ENCODE measurements around the gene BBLN.
A peak's percentile ranks its signal among the peaks of the same experiment; 100 is the strongest.

The BBLN gene

GRCh38 chr9:128203024-128203706, 43.1 kb downstream of the BBLN start, which contains the start of gene DNM1:
TSS of gene DNM1 (plus strand) at chr9:128203379. CDS start at chr9:128203471, 92 bp downstream.
- H3K27me3 ChIP-seq (ENCODE audit: low read depth, low read length), result peaks cover 26% of the 10 kb centered on the region
- H4K20me1 ChIP-seq (ENCODE audit: insufficient read depth, low read length), result no peaks in the 10 kb centered on the region
- H3K9ac ChIP-seq (ENCODE audit: low read length), result no peak within 1 kb of the TSS
- no peak for TF ChIP-seq EZH2phosphoT487 (IDR thresholded peaks at IDR 0.05; ENCODE audit: low read depth)
- peak; percentile 56 for TF ChIP-seq CTCF (IDR thresholded peaks at IDR 0.05; ENCODE audit: low read depth, low read length)
- H3K27ac ChIP-seq (ENCODE audit: low read length), result no peak within 1 kb of the TSS
- peak within 1 kb of the TSS; percentile 93 for H3K4me2 ChIP-seq (ENCODE audit: low read length)
- H2AFZ ChIP-seq (ENCODE audit: low read depth, low read length), result peak within 1 kb of the TSS; percentile 61
- peak within 1 kb of the TSS; percentile 75 for H3K4me3 ChIP-seq (ENCODE audit: low read length)
- peaks cover 5% of the 10 kb centered on the region; the same call in 1 of the 2 replicates for H3K4me1 ChIP-seq (ENCODE audit: low read length)
- no peaks in the 10 kb centered on the region for H3K36me3 ChIP-seq (replicated peaks; ENCODE audit: low read depth, low read length)
- H3K79me2 ChIP-seq (ENCODE audit: low read length), result no peaks in the 10 kb centered on the region
- no peaks in the 10 kb centered on the region for H3K9me3 ChIP-seq (ENCODE audit: insufficient read depth, low read length)

- Histone ChIP-seq H3K4me2 (ENCODE audit: low read length) (peak overlapping the region; percentile 93), H4K20me1 (ENCODE audit: insufficient read depth, low read length) (no peaks in the 10 kb centered on the region), H3K27ac (ENCODE audit: low read length) (no peak overlapping the region), H3K4me1 (ENCODE audit: low read length) (peaks cover 5% of the 10 kb centered on the region; the same call in 1 of the 2 replicates), H3K27me3 (ENCODE audit: low read depth, low read length) (peaks cover 26% of the 10 kb centered on the region), H3K4me3 (ENCODE audit: low read length) (peak overlapping the region; percentile 75), H3K79me2 (ENCODE audit: low read length) (no peaks in the 10 kb centered on the region), H3K9ac (ENCODE audit: low read length) (no peak overlapping the region), H3K36me3 (replicated peaks; ENCODE audit: low read depth, low read length) (no peaks in the 10 kb centered on the region), H3K9me3 (ENCODE audit: insufficient read depth, low read length) (no peaks in the 10 kb centered on the region), H2AFZ (ENCODE audit: low read depth, low read length) (no peak overlapping the region)
- TF ChIP-seq CTCF (IDR thresholded peaks at IDR 0.05; ENCODE audit: low read depth, low read length) (no peak), EZH2phosphoT487 (IDR thresholded peaks at IDR 0.05; ENCODE audit: low read depth) (no peak)
These were observed 43.9 kb downstream of the BBLN start for GRCh38 chr9:128203707-128204551.

GRCh38 chr9:128204858-128205257, 44.8 kb downstream of the BBLN start:
- Histone ChIP-seq H3K27ac (ENCODE audit: low read length) (no peak overlapping the region), H3K4me3 (ENCODE audit: low read length) (no peak overlapping the region), H3K36me3 (replicated peaks; ENCODE audit: low read depth, low read length) (no peaks in the 10 kb centered on the region), H3K4me1 (ENCODE audit: low read length) (peaks cover 5% of the 10 kb centered on the region; the same call in 1 of the 2 replicates), H3K79me2 (ENCODE audit: low read length) (no peaks in the 10 kb centered on the region), H2AFZ (ENCODE audit: low read depth, low read length) (no peak overlapping the region), H3K9me3 (ENCODE audit: insufficient read depth, low read length) (no peaks in the 10 kb centered on the region), H3K4me2 (ENCODE audit: low read length) (no peak overlapping the region), H3K9ac (ENCODE audit: low read length) (no peak overlapping the region), H3K27me3 (ENCODE audit: low read depth, low read length) (peaks cover 26% of the 10 kb centered on the region), H4K20me1 (ENCODE audit: insufficient read depth, low read length) (no peaks in the 10 kb centered on the region)
- TF ChIP-seq CTCF (IDR thresholded peaks at IDR 0.05; ENCODE audit: low read depth, low read length), result no peak
- TF ChIP-seq EZH2phosphoT487 (IDR thresholded peaks at IDR 0.05; ENCODE audit: low read depth), result no peak
